Activated T-helper 9 cell treated with anti-CD3 and anti-CD28 coated beads, Interleukin-2, amount 50 U/mL, for 16 hours (primary cell): ENCODE data around the gene HMGCS2.

ENCODE experiments used
- DNase-seq: peaks from one replicate; pipeline ENCODE4 v3.0.0-alpha.2; 2020; ENCODE audit warnings: low read depth

HMGCS2 gene

DNA sequence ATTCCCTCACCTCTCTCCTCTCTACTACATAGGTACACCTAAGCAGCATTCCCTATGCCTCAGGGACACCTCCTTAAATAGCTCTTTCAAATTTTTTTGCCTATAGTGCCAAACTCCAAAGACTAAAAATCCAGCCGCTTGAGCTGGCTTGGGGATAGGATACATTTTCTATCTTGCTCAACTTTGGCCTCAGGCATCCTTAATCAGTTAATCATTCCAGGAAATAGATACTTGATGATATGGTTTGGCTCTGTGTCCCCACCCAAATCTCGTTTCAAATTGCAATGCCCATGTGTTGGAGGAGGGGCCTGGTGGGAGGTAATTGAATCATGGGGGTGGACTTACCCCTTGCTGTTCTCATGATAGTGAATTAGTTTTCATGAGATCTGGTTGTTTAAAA, 68.4 kb downstream of the HMGCS2 start:
- no peak for DNase-seq
